ENCODE results near the gene ZNF74.

The ZNF74 gene

GRCh38 chr22:20434264-20434751 lies 40.4 kb downstream of the ZNF74 start:
- DNase-seq: no peak

- DNase-seq: no peak
Observed at GRCh38 chr22:20434773-20435172, 40.8 kb downstream of the ZNF74 start.

DNA sequence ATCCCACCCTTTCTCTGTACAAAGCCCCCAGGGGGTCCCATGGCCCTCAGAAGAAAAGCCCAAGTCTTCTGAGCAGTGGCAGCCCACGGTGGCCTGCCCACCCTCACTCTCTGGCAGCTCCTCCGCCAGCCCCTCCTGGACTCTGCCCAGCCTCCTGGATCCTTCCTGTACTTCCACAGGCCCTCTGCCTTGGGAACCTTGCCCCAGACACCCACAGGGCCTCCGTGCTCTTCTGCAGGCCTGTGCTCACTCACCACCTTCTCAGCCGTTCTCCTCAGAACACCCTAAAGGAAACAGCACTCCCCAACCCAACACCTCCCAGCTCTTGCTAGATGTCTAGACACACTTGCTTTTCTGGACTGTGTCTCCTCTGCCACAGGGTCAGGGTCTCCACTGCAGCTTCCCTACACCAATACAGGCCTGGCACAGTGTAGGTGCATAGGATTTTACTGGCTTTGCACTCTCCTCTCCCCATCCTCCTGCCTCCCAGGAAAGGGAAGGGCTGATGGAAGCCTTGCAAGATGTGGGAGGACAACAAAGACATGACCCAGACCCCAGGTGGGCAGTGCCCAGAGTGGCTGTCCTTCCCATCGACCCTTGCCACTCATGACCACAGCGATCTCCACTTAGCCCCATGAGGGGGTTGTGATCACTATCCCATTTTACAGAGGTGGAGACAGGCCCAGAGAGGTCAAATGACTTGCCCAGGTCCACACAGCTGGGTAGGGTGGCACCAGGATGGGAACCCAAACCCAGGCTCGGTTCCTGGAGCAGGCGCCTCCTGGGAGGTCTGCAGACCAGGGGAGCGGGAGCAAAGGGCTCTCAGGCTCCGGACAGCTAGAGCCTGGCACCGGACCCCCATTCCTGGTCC lies 41.7 kb downstream of the ZNF74 start:
- DNase-seq: no peak

DNA sequence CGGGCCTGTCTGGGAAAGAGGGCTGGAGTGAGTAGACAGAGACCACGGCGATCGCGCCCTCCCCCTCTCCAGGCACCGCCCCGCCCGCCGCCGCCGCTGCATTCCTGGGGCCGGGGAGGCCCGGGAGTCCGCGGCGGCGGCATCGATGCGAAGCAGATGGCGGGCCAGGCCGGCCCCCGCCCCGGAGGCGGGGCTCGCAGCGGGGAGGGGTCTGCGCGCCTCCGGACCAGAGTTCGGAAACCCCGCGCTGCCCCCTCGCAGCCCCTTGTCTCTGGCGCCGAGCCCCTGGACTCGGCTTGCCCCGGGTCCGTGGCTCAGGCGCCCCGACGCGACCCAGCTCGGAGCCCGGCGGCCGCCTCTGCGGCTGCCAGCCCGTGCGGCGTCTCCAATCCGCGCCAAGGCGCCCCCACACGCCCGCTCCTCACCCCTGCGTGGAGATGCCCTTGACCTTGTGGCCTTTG lies 42.4 kb downstream of the ZNF74 start:
- DNase-seq: peak; percentile 61

DNA sequence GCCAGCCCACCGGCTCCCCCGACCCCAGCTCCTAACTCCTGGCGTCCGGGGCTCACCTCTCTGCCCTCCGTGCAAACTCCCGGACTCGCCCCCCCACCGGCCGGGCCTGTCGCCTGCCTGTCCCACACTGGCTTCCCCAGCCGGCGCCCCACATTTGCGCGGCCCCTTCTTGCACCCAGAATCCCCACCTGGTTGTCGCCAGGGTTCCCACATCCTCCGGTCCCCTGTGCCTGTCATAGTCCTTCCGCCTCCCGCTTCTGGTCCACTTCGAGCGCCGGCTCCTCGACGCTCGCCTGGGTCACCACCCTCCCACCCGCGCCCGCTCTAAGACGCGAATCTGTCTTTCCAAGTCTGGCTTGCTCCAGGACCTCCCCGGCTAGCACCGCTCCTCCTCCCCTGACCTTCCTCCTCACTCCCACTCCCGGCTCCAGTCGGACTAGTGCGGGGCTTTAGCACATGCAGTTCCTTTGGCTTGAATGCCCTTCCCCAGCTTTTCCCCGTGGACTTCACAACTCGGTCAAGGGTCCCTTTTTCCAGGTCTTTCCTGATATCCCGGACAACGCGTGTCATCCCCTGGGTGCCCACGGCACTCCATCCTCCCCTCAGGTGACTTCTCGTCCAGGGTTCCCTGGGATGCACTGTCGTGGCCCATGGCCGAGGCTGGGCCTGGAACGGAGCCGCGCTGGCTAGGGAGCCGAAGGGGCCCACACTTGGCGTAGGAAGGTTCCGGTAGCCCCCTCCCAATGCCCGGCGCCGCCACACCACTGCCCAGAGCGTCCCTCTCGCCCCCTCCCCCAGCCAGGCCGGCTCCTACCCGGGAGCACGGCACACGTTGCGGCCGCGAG lies 43.0 kb downstream of the ZNF74 start:
- DNase-seq: peak; percentile 59

GRCh38 chr22:20437613-20438426 lies 43.9 kb downstream of the ZNF74 start, which contains the start of gene SCARF2:
SCARF2 (minus strand) TSS chr22:20437825; CDS start chr22:20437754, 71 bp downstream.
- peak; percentile 71 for DNase-seq

GRCh38 chr22:20438427-20438677 lies 44.4 kb downstream of the ZNF74 start:
- no peak for DNase-seq

GRCh38 chr22:20438678-20439492 lies 44.9 kb downstream of the ZNF74 start:
- peak; percentile 49 for DNase-seq

GRCh38 chr22:20439556-20439927 lies 45.6 kb downstream of the ZNF74 start:
- DNase-seq: no peak

- no peak for DNase-seq
Observed at GRCh38 chr22:20439928-20440575, 46.1 kb downstream of the ZNF74 start.

- no peak for DNase-seq
Observed at GRCh38 chr22:20440637-20441591, 47.0 kb downstream of the ZNF74 start.

GRCh38 chr22:20441631-20442484 lies 47.9 kb downstream of the ZNF74 start:
- peak; percentile 48 for DNase-seq

GRCh38 chr22:20442485-20443284 lies 48.7 kb downstream of the ZNF74 start:
- no peak for DNase-seq

DNA sequence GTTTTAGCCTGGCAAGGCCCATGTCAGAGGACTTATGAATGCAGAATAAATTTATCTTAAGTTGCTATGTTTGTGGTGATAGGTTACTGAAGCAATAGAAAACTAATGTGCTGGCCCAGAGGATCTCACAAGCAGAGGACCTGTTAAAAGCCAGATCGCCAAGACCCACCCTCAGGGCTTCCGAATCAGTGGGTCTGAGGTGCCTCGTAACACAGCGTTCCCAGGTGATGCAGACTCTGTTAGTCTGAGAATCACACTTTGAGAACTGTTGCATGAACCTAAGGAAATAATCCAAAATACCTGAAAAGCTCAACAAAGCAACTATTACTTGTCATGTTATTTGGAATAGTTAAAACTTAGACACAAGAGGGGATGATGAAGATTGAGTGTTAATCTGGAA lies 50.4 kb downstream of the ZNF74 start:
- DNase-seq: no peak

GRCh38 chr22:20446383-20446970 lies 52.5 kb downstream of the ZNF74 start:
- DNase-seq: no peak

- DNase-seq: no peak
Observed at GRCh38 chr22:20448630-20449029, 54.7 kb downstream of the ZNF74 start.

- DNase-seq: no peak
Observed at GRCh38 chr22:20449819-20450550, 56.0 kb downstream of the ZNF74 start.
